ENCODE results near the gene ELL2. TPM values are rescaled to one million over a fixed set of nuclear protein-coding genes. Genes with fewer than 3 reads are reported as not detected.

Gene ELL2
- polyA plus RNA-seq, 1 donor (not counting 4 experiments of a cell fraction or from before 2014, with no cell fraction given) = 100 TPM

DNA sequence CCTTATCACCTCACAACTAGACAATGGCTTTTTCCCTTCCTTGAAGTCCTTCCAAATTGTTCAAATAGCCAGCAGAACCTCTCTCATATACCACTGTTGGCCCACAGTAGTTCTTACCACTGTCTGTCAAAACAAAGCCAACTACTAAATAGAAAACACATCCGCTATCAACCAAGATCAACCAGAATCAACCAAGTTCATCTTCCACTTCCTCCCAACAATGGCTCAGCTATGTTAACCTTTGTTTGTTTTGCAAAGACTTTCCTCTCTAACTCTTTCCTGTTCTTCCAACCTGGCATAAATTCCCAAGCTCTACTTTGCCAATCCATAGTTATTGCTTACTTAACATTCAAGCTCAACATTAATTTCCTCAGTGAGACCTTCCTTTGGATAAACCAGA is 15.2 kb downstream of the ELL2 start:
- FAIRE-seq = peak; percentile 57
- Histone ChIP-seq H3K4me2 (ENCODE audit: control insufficient read depth, extremely low read depth, insufficient read depth, low read depth, low read length) (no peak overlapping the region), H3K9ac (ENCODE audit: control insufficient read depth, extremely low read depth, insufficient read depth, low read length) (no peak overlapping the region), H3K27me3 (ENCODE audit: control insufficient read depth, extremely low read depth, insufficient read depth, low read length) (no peaks in the 10 kb centered on the region), H2AFZ (ENCODE audit: control insufficient read depth, low read length) (no peak overlapping the region), H3K9me3 (ENCODE audit: control insufficient read depth, low read depth, low read length) (no peaks in the 10 kb centered on the region), H3K4me3 (ENCODE audit: control insufficient read depth in 2 of 3, extremely low read depth in 1 of 3, insufficient read depth in 2 of 3, low read depth in 1 of 3, low read length in 3 of 3) (no peak overlapping the region), H3K79me2 (ENCODE audit: control insufficient read depth, insufficient read depth, low read length) (peaks cover 95% of the 10 kb centered on the region), H3K36me3 (ENCODE audit: control insufficient read depth in 2 of 2, extremely low read depth in 1 of 2, insufficient read depth in 2 of 2, low read length in 2 of 2) (peaks cover 0 to 32% of the 10 kb centered on the region in 2 experiments), H3K27ac (ENCODE audit: control insufficient read depth, insufficient read depth, low read length) (no peak overlapping the region), H3K9me1 (ENCODE audit: control insufficient read depth, extremely low read depth, insufficient read depth, low read length) (peaks cover 2% of the 10 kb centered on the region), H4K20me1 (ENCODE audit: control insufficient read depth, extremely low read depth, insufficient read depth, low read length) (peaks cover 50% of the 10 kb centered on the region), H3K4me1 (ENCODE audit: control insufficient read depth, extremely low read depth, insufficient read depth, low read length) (peaks cover 17% of the 10 kb centered on the region)
- no peak for TF ChIP-seq EZH2 (IDR thresholded peaks at IDR 0.05; ENCODE audit: low read length)
- TF ChIP-seq, protein P1, sequence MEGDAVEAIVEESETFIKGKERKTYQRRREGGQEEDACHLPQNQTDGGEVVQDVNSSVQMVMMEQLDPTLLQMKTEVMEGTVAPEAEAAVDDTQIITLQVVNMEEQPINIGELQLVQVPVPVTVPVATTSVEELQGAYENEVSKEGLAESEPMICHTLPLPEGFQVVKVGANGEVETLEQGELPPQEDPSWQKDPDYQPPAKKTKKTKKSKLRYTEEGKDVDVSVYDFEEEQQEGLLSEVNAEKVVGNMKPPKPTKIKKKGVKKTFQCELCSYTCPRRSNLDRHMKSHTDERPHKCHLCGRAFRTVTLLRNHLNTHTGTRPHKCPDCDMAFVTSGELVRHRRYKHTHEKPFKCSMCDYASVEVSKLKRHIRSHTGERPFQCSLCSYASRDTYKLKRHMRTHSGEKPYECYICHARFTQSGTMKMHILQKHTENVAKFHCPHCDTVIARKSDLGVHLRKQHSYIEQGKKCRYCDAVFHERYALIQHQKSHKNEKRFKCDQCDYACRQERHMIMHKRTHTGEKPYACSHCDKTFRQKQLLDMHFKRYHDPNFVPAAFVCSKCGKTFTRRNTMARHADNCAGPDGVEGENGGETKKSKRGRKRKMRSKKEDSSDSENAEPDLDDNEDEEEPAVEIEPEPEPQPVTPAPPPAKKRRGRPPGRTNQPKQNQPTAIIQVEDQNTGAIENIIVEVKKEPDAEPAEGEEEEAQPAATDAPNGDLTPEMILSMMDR (optimal IDR thresholded peaks at IDR 0.05 in 1 of 3, IDR thresholded peaks at IDR 0.05 in 1 of 3, conservative IDR thresholded peaks at IDR 0.05 in 1 of 3; ENCODE audit: extremely low read depth in 1 of 3, insufficient read depth in 2 of 3, low read length in 3 of 3) = no peak
- no peak for DNase-seq (ENCODE audit: low read depth, low spot score)
- dilution Hi-C loops (cut with MboI; ENCODE audit: extremely low pct_ligation_motif_present, low sequenced_read_pairs) = no loop called here

- Histone ChIP-seq H2AFZ (ENCODE audit: control insufficient read depth, low read length) (no peak overlapping the region), H3K9me3 (ENCODE audit: control insufficient read depth, low read depth, low read length) (no peaks in the 10 kb centered on the region), H3K27me3 (ENCODE audit: control insufficient read depth, extremely low read depth, insufficient read depth, low read length) (no peaks in the 10 kb centered on the region), H3K4me3 (ENCODE audit: control insufficient read depth in 2 of 3, extremely low read depth in 1 of 3, insufficient read depth in 2 of 3, low read depth in 1 of 3, low read length in 3 of 3) (no peak overlapping the region), H3K9me1 (ENCODE audit: control insufficient read depth, extremely low read depth, insufficient read depth, low read length) (peaks cover 2% of the 10 kb centered on the region), H3K79me2 (ENCODE audit: control insufficient read depth, insufficient read depth, low read length) (peaks cover 98% of the 10 kb centered on the region), H3K9ac (ENCODE audit: control insufficient read depth, extremely low read depth, insufficient read depth, low read length) (no peak overlapping the region), H4K20me1 (ENCODE audit: control insufficient read depth, extremely low read depth, insufficient read depth, low read length) (peaks cover 49% of the 10 kb centered on the region), H3K4me1 (ENCODE audit: control insufficient read depth, extremely low read depth, insufficient read depth, low read length) (peaks cover 22% of the 10 kb centered on the region), H3K36me3 (ENCODE audit: control insufficient read depth in 2 of 2, extremely low read depth in 1 of 2, insufficient read depth in 2 of 2, low read length in 2 of 2) (peaks cover 0 to 42% of the 10 kb centered on the region in 2 experiments), H3K27ac (ENCODE audit: control insufficient read depth, insufficient read depth, low read length) (no peak overlapping the region), H3K4me2 (ENCODE audit: control insufficient read depth, extremely low read depth, insufficient read depth, low read depth, low read length) (no peak overlapping the region)
- TF ChIP-seq EZH2 (IDR thresholded peaks at IDR 0.05; ENCODE audit: low read length) = no peak
- DNase-seq (ENCODE audit: low read depth, low spot score) (no peak), FAIRE-seq (no peak)
- dilution Hi-C loops (cut with MboI; ENCODE audit: extremely low pct_ligation_motif_present, low sequenced_read_pairs) = no loop called here
Observed at GRCh38 chr5:95942968-95943367, 18.7 kb downstream of the ELL2 start.

DNA sequence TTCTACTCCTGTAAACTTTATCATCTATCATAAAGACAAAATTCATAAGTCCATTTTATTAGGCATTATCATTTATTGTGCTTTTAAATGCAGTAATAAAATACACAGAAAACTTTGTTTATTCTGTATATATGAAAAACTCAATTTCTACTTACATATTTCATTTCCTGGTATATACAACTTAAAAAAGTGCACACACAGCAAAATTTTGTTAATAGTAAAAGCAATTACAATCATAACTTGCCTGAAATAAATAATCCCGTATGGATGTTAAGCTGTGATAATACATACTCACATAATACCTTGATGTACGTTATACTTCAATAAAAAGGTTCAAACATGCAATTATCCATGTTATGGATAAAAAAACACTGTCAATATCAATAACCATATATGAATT is 19.2 kb downstream of the ELL2 start:
- no peak for TF ChIP-seq EZH2 (IDR thresholded peaks at IDR 0.05; ENCODE audit: low read length)
- TF ChIP-seq, protein P1 (optimal IDR thresholded peaks at IDR 0.05 in 1 of 3, IDR thresholded peaks at IDR 0.05 in 1 of 3, conservative IDR thresholded peaks at IDR 0.05 in 1 of 3; ENCODE audit: extremely low read depth in 1 of 3, insufficient read depth in 2 of 3, low read length in 3 of 3) = no peak
- peaks cover 96% of the 10 kb centered on the region for H3K79me2 ChIP-seq (ENCODE audit: control insufficient read depth, insufficient read depth, low read length)
- peaks cover 0 to 42% of the 10 kb centered on the region in 2 experiments for H3K36me3 ChIP-seq (ENCODE audit: control insufficient read depth in 2 of 2, extremely low read depth in 1 of 2, insufficient read depth in 2 of 2, low read length in 2 of 2)

More for the DNA sequence above, 19.2 kb downstream of the ELL2 start:
- Histone ChIP-seq H3K27ac (ENCODE audit: control insufficient read depth, insufficient read depth, low read length) (no peak overlapping the region), H3K9ac (ENCODE audit: control insufficient read depth, extremely low read depth, insufficient read depth, low read length) (no peak overlapping the region), H3K9me1 (ENCODE audit: control insufficient read depth, extremely low read depth, insufficient read depth, low read length) (peaks cover 2% of the 10 kb centered on the region), H2AFZ (ENCODE audit: control insufficient read depth, low read length) (no peak overlapping the region), H4K20me1 (ENCODE audit: control insufficient read depth, extremely low read depth, insufficient read depth, low read length) (peaks cover 47% of the 10 kb centered on the region), H3K27me3 (ENCODE audit: control insufficient read depth, extremely low read depth, insufficient read depth, low read length) (no peaks in the 10 kb centered on the region), H3K9me3 (ENCODE audit: control insufficient read depth, low read depth, low read length) (no peaks in the 10 kb centered on the region), H3K4me3 (ENCODE audit: control insufficient read depth in 2 of 3, extremely low read depth in 1 of 3, insufficient read depth in 2 of 3, low read depth in 1 of 3, low read length in 3 of 3) (no peak overlapping the region), H3K4me1 (ENCODE audit: control insufficient read depth, extremely low read depth, insufficient read depth, low read length) (peaks cover 22% of the 10 kb centered on the region), H3K4me2 (ENCODE audit: control insufficient read depth, extremely low read depth, insufficient read depth, low read depth, low read length) (no peak overlapping the region)
- dilution Hi-C loops (cut with MboI; ENCODE audit: extremely low pct_ligation_motif_present, low sequenced_read_pairs) = no loop called here
- FAIRE-seq (no peak), DNase-seq (ENCODE audit: low read depth, low spot score) (no peak)
